HepG2 (cell line): ENCODE data around the gene PCBP4. TPM values are rescaled to one million over a fixed set of nuclear protein-coding genes. Genes with fewer than 3 reads are reported as not detected.

Experiments
- CEBPG ChIP-seq: IDR thresholded peaks from 2 replicates; pipeline ENCODE4 v1.6.1; 2016
- GPN1 ChIP-seq: sonication (generic); formaldehyde crosslinking; IDR thresholded peaks from 2 replicates; pipeline ENCODE4 v1.5.1; 2020; ENCODE audit warnings: missing genetic modification reagents, borderline replicate concordance
- HNF4A ChIP-seq: sonication (generic); formaldehyde crosslinking; IDR thresholded peaks from 2 replicates; pipeline ENCODE4 v1.4.0; 2020; ENCODE audit warnings: missing genetic modification reagents
- JUNB ChIP-seq: sonication (generic); formaldehyde crosslinking; IDR thresholded peaks from 2 replicates; pipeline ENCODE4 v1.8.0; 2022; ENCODE audit warnings: missing genetic modification reagents, mild to moderate bottlenecking, borderline replicate concordance
- SMAD1 ChIP-seq: sonication (generic); formaldehyde crosslinking; IDR thresholded peaks from 2 replicates; pipeline ENCODE4 v1.4.0; 2020; ENCODE audit warnings: missing genetic modification reagents, low read depth, mild to moderate bottlenecking, borderline replicate concordance
- SMC3 ChIP-seq: IDR thresholded peaks from 2 replicates; pipeline ENCODE4 v1.6.1; 2011; ENCODE audit warnings: low read length, improper control_type of control experiment
- SP5 ChIP-seq: IDR thresholded peaks from 2 replicates; pipeline ENCODE4 v1.6.1; 2016; ENCODE audit warnings: low read depth, borderline replicate concordance
- polyA plus RNA-seq, 8 experiments: library from polyadenylated mRNA; depleted of rRNA in 3 of 8; stranded (reverse) in 7 of 8; unstranded in 1 of 8; fragments of >200 nt; fragmentation: Illumina TruSeq in 4 of 8; extraction: Trizol in 4 of 8; gene quantifications; 2 replicates each; pipeline versions ENCODE4 v1.2.1 to v1.2.3, GENCODE V29; 2011 to 2016; ENCODE audit warnings: low read depth in 4 of 8, missing spikeins in 1 of 8, mixed read lengths in 1 of 8; ENCODE audit not compliant: insufficient read depth in 1 of 8
- total RNA-seq, 5 experiments: library from RNA; depleted of rRNA; stranded (reverse); fragments of >200 nt; fragmentation: Illumina TruSeq; extraction: Trizol; gene quantifications; 2 replicates each; pipeline ENCODE4 v1.2.3, GENCODE V29; 2016; ENCODE audit warnings: low read depth in 1 of 5
- TF ChIP-seq, protein P1 (sequence below): sonication (generic); formaldehyde crosslinking; IDR thresholded peaks from 2 replicates; pipeline ENCODE4 v1.4.0; 2020; ENCODE audit warnings: mild to moderate bottlenecking, missing genetic modification reagents
- TF ChIP-seq, protein P2 (sequence below): sonication (generic); formaldehyde crosslinking; IDR thresholded peaks from 2 replicates; pipeline ENCODE4 v1.4.0; 2020; ENCODE audit warnings: mild to moderate bottlenecking, missing genetic modification reagents, borderline replicate concordance
- TF ChIP-seq, protein P3 (sequence below): sonication (generic); formaldehyde crosslinking; IDR thresholded peaks from 2 replicates; pipeline ENCODE4 v1.9.0; 2021; ENCODE audit warnings: mild to moderate bottlenecking, missing genetic modification reagents
- TF ChIP-seq, protein P4 (sequence below): sonication (generic); formaldehyde crosslinking; IDR thresholded peaks from 2 replicates; pipeline ENCODE4 v1.8.1; 2022; ENCODE audit warnings: low read depth, mild to moderate bottlenecking, missing genetic modification reagents
- TF ChIP-seq, protein P5 (sequence below): sonication (generic); formaldehyde crosslinking; IDR thresholded peaks from 2 replicates; pipeline ENCODE4 v1.8.0; 2022; ENCODE audit warnings: mild to moderate bottlenecking, missing genetic modification reagents; ENCODE audit not compliant: insufficient replicate concordance

PCBP4 gene
- total and polyA plus RNA-seq, 2 of the 13 experiments (the other 11 are each of a cell fraction or from before 2014, with no cell fraction given): 36.8 to 51.3 TPM

DNA sequence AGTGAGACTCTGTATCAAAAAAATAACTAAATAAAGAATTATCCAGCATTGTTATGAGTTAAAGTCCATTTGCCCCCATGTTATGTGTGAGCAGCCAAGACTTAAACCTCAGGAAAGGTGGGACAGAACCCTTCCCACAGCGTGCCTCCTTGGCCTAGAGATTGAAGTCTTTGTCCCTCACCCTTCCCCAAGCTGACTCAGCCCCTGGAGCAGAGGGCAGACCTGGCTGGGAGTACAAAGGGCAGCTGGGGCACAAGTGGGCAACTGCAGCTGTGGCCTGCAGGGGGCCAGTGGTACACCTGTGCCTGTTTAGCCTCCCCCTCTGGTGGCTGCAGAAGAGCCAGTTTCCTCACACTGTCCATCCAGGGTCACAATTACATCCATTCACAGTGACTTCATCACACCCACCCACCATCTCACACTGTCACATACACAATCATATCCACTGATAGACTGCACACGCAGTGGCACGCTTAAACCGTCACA lies 15.1 kb upstream of the PCBP4 start (continued):
- TF ChIP-seq, protein P1, sequence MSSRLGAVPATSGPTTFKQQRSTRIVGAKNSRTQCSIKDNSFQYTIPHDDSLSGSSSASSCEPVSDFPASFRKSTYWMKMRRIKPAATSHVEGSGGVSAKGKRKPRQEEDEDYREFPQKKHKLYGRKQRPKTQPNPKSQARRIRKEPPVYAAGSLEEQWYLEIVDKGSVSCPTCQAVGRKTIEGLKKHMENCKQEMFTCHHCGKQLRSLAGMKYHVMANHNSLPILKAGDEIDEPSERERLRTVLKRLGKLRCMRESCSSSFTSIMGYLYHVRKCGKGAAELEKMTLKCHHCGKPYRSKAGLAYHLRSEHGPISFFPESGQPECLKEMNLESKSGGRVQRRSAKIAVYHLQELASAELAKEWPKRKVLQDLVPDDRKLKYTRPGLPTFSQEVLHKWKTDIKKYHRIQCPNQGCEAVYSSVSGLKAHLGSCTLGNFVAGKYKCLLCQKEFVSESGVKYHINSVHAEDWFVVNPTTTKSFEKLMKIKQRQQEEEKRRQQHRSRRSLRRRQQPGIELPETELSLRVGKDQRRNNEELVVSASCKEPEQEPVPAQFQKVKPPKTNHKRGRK (CRISPR knock-in tag): no peak
- TF ChIP-seq SMC3: peak; percentile 35; the same call in 1 of the 2 replicates
- TF ChIP-seq JUNB: no peak
- TF ChIP-seq, protein P2, sequence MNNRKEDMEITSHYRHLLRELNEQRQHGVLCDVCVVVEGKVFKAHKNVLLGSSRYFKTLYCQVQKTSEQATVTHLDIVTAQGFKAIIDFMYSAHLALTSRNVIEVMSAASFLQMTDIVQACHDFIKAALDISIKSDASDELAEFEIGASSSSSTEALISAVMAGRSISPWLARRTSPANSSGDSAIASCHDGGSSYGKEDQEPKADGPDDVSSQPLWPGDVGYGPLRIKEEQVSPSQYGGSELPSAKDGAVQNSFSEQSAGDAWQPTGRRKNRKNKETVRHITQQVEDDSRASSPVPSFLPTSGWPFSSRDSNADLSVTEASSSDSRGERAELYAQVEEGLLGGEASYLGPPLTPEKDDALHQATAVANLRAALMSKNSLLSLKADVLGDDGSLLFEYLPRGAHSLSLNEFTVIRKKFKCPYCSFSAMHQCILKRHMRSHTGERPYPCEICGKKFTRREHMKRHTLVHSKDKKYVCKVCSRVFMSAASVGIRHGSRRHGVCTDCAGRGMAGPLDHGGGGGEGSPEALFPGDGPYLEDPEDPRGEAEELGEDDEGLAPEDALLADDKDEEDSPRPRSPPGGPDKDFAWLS (CRISPR knock-in tag): peak; percentile 72; the same call in 1 of the 2 replicates
- TF ChIP-seq, protein P3, sequence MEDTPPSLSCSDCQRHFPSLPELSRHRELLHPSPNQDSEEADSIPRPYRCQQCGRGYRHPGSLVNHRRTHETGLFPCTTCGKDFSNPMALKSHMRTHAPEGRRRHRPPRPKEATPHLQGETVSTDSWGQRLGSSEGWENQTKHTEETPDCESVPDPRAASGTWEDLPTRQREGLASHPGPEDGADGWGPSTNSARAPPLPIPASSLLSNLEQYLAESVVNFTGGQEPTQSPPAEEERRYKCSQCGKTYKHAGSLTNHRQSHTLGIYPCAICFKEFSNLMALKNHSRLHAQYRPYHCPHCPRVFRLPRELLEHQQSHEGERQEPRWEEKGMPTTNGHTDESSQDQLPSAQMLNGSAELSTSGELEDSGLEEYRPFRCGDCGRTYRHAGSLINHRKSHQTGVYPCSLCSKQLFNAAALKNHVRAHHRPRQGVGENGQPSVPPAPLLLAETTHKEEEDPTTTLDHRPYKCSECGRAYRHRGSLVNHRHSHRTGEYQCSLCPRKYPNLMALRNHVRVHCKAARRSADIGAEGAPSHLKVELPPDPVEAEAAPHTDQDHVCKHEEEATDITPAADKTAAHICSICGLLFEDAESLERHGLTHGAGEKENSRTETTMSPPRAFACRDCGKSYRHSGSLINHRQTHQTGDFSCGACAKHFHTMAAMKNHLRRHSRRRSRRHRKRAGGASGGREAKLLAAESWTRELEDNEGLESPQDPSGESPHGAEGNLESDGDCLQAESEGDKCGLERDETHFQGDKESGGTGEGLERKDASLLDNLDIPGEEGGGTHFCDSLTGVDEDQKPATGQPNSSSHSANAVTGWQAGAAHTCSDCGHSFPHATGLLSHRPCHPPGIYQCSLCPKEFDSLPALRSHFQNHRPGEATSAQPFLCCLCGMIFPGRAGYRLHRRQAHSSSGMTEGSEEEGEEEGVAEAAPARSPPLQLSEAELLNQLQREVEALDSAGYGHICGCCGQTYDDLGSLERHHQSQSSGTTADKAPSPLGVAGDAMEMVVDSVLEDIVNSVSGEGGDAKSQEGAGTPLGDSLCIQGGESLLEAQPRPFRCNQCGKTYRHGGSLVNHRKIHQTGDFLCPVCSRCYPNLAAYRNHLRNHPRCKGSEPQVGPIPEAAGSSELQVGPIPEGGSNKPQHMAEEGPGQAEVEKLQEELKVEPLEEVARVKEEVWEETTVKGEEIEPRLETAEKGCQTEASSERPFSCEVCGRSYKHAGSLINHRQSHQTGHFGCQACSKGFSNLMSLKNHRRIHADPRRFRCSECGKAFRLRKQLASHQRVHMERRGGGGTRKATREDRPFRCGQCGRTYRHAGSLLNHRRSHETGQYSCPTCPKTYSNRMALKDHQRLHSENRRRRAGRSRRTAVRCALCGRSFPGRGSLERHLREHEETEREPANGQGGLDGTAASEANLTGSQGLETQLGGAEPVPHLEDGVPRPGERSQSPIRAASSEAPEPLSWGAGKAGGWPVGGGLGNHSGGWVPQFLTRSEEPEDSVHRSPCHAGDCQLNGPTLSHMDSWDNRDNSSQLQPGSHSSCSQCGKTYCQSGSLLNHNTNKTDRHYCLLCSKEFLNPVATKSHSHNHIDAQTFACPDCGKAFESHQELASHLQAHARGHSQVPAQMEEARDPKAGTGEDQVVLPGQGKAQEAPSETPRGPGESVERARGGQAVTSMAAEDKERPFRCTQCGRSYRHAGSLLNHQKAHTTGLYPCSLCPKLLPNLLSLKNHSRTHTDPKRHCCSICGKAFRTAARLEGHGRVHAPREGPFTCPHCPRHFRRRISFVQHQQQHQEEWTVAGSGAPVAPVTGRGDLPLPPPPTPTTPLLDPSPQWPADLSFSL (CRISPR knock-in tag): 0 out of 2 replicates have a peak, but pooled peaks have one; percentile 27
- TF ChIP-seq, protein P4, sequence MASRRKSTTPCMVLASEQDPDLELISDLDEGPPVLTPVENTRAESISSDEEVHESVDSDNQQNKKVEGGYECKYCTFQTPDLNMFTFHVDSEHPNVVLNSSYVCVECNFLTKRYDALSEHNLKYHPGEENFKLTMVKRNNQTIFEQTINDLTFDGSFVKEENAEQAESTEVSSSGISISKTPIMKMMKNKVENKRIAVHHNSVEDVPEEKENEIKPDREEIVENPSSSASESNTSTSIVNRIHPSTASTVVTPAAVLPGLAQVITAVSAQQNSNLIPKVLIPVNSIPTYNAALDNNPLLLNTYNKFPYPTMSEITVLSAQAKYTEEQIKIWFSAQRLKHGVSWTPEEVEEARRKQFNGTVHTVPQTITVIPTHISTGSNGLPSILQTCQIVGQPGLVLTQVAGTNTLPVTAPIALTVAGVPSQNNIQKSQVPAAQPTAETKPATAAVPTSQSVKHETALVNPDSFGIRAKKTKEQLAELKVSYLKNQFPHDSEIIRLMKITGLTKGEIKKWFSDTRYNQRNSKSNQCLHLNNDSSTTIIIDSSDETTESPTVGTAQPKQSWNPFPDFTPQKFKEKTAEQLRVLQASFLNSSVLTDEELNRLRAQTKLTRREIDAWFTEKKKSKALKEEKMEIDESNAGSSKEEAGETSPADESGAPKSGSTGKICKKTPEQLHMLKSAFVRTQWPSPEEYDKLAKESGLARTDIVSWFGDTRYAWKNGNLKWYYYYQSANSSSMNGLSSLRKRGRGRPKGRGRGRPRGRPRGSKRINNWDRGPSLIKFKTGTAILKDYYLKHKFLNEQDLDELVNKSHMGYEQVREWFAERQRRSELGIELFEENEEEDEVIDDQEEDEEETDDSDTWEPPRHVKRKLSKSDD (CRISPR knock-in tag): peak; percentile 27; the same call in 1 of the 2 replicates
- TF ChIP-seq, protein P5, sequence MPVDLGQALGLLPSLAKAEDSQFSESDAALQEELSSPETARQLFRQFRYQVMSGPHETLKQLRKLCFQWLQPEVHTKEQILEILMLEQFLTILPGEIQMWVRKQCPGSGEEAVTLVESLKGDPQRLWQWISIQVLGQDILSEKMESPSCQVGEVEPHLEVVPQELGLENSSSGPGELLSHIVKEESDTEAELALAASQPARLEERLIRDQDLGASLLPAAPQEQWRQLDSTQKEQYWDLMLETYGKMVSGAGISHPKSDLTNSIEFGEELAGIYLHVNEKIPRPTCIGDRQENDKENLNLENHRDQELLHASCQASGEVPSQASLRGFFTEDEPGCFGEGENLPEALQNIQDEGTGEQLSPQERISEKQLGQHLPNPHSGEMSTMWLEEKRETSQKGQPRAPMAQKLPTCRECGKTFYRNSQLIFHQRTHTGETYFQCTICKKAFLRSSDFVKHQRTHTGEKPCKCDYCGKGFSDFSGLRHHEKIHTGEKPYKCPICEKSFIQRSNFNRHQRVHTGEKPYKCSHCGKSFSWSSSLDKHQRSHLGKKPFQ (CRISPR knock-in tag): peak; percentile 82
- peak; percentile 16; the same call in 1 of the 2 replicates for TF ChIP-seq CEBPG (CRISPR knock-in tag)
- TF ChIP-seq SMAD1: no peak
- peak; percentile 98 for TF ChIP-seq HNF4A
- peak; percentile 62; the same call in 1 of the 2 replicates for TF ChIP-seq SP5 (CRISPR knock-in tag)
- 0 out of 2 replicates have a peak, but pooled peaks have one; percentile 10 for TF ChIP-seq GPN1 (CRISPR knock-in tag)
